ENCODE results near the gene SREBF1.

Gene SREBF1

DNA sequence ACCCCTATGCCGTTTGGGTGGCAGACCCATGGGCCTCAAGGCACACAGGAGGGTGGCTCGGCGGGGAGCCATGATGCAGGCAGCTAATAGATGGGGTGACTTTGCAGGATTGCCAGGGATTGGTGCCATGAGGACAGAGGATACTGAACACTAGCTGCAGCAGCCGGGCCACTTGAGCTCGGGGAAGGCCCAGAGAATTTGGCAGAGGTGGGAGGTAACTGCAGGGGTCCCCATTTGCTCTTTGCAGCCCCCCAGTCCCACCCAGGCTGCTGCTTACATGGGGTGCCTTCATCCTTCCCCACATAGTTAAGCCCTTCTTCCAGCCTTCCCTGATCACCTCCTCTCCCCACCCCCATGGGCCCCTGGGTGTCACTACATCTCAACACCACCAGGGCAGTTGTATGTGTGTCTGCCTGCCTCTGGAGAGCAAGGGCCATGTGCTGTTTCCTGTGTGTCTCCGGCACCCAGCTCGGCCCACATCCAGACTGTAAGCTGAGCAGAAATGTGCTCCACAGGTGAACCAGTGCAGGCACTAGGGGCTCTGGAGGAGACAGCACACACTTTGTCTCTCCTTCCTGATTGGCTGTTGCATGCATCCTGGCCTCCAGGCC, 52.0 kb downstream of the SREBF1 start:
- H3K27ac Mint-ChIP-seq = no peak overlapping the region
- H3K36me3 Mint-ChIP-seq (ENCODE audit: low read depth) = peaks cover 3% of the 10 kb centered on the region
- H3K9me3 Mint-ChIP-seq = no peaks in the 10 kb centered on the region
- peaks cover 33% of the 10 kb centered on the region for H3K27me3 Mint-ChIP-seq (ENCODE audit: low read depth)
- H3K4me3 Mint-ChIP-seq = peak overlapping the region; percentile 52
- H3K4me1 Mint-ChIP-seq (ENCODE audit: low read depth) = peaks cover 9% of the 10 kb centered on the region

DNA sequence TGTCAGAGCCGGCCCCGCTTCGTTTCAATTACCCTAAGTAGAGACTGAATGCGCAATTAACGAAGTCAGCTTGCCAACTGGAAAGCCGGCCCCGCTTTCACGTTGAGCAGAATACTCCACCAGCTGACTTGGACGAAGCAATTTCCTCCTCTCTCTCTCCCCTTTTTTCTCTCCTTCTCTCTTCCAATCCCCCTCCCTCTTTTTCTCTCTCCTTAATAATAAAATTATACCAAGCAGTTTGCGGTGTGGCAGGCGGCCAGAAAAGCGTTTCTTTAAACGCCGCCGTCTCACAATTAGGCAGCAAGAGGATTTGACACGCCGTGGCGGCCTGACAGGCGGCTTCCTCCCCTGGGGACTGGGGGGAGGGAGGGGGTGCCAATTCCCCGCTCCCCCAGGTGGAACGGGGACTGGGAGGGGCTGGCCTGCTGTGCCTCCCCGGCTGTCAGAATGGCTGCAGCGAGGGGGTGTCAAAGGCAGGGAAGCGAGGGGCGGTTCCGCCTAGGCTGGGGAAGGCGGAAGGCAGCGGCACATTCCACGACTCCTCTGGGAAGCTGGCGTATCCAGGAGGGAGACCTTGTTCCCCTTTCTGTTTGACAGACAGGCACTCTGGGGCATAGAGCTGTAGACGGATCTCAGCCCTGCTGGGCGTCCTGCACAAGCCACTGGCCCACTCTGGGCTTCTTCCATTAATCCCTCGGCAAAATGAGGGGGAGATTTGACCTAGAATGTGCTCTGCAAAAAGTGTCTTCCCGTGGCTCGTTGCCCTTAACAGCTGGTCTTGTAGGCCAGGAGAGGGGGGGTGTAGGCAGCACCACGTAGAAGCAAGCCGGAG, 52.7 kb downstream of the SREBF1 start:
- Mint-ChIP-seq H3K27me3 (ENCODE audit: low read depth) (peaks cover 33% of the 10 kb centered on the region), H3K4me1 (ENCODE audit: low read depth) (peaks cover 9% of the 10 kb centered on the region), H3K4me3 (peak overlapping the region; percentile 85), H3K27ac (no peak overlapping the region), H3K36me3 (ENCODE audit: low read depth) (peaks cover 3% of the 10 kb centered on the region), H3K9me3 (no peaks in the 10 kb centered on the region)

DNA sequence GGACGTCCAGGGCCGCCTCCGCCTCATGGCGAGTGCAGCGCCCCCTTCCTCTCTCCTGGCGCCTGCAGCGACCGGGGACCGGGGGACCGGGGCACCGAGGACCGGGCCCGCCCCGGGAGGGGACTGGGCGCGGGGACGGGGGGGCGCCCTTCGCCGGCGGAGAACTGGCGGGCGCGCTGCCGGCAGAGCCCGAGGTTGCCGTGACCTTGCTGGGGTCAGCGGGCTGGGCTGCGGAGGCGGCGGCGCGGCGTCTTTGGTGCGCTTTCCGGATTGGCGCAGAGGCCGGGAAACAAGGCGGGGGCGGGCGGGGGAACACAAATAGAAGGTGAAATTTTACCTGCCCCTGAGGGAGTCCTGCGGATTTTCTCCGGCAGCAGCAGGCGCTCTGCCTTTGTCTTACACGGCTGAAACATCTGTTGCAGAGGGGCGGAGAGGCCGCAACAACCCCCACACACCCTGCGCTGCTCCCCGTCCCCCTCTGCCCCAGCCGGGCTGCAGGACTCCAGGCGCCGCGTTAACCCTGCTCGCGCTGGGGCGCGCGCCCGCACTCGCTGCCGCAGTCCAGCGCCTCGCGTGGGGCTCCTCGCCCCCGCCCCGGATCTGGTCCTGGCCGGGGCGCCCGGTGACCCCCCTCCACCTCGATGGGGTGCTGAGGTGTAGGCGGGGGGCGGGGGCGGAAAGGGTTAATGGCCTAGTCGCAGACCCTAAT, 53.5 kb downstream of the SREBF1 start:
- H3K36me3 Mint-ChIP-seq (ENCODE audit: low read depth) = peaks cover 3% of the 10 kb centered on the region
- no peaks in the 10 kb centered on the region for H3K9me3 Mint-ChIP-seq
- H3K4me3 Mint-ChIP-seq = peak overlapping the region; percentile 71
- H3K27me3 Mint-ChIP-seq (ENCODE audit: low read depth) = peaks cover 33% of the 10 kb centered on the region
- no peak overlapping the region for H3K27ac Mint-ChIP-seq
- H3K4me1 Mint-ChIP-seq (ENCODE audit: low read depth) = peaks cover 9% of the 10 kb centered on the region

DNA sequence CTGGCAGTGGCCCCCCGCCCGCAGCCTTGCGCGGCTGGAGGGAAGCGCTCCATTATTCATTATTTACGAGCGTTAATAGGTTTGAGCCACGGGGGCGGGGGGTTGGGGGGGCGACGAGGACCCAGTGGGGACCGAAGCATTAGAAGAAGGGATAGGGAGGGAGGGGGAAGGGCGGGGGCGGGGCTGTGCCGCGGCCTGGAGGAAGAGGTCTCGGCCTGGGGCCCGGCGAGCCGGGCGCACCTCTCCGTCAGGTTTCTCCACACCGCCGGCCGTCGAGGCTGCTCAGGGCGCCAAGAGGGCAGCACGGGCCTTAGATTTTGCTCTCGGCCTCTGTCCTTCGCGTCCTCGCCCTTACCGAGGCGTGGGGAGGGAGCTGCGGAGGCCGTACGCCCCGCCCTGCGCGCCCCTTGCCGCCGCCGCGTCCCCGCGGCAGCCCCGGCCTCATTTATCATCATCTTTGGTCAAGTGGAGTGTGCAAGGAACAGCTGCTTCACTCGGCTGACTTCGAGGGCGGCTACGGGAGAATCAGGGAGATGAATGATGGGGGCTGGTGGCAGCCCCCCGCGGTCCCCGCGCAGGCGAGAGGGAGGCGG, 54.2 kb downstream of the SREBF1 start:
- Mint-ChIP-seq H3K4me3 (peak overlapping the region; percentile 71), H3K36me3 (ENCODE audit: low read depth) (peaks cover 3% of the 10 kb centered on the region), H3K4me1 (ENCODE audit: low read depth) (peaks cover 9% of the 10 kb centered on the region), H3K27me3 (ENCODE audit: low read depth) (peaks cover 33% of the 10 kb centered on the region), H3K27ac (no peak overlapping the region), H3K9me3 (no peaks in the 10 kb centered on the region)

- Mint-ChIP-seq H3K27me3 (ENCODE audit: low read depth) (peaks cover 33% of the 10 kb centered on the region), H3K4me1 (ENCODE audit: low read depth) (peaks cover 9% of the 10 kb centered on the region), H3K27ac (no peak overlapping the region), H3K4me3 (peak overlapping the region; percentile 31), H3K9me3 (no peaks in the 10 kb centered on the region), H3K36me3 (ENCODE audit: low read depth) (peaks cover 3% of the 10 kb centered on the region)
Observed at GRCh38 chr17:17781591-17782496, 54.9 kb downstream of the SREBF1 start.

- Mint-ChIP-seq H3K27ac (no peak overlapping the region), H3K4me3 (peak overlapping the region; percentile 12), H3K9me3 (no peaks in the 10 kb centered on the region), H3K36me3 (ENCODE audit: low read depth) (peaks cover 3% of the 10 kb centered on the region), H3K27me3 (ENCODE audit: low read depth) (peaks cover 33% of the 10 kb centered on the region), H3K4me1 (ENCODE audit: low read depth) (peaks cover 9% of the 10 kb centered on the region)
Observed at GRCh38 chr17:17780922-17781590, 55.7 kb downstream of the SREBF1 start.

DNA sequence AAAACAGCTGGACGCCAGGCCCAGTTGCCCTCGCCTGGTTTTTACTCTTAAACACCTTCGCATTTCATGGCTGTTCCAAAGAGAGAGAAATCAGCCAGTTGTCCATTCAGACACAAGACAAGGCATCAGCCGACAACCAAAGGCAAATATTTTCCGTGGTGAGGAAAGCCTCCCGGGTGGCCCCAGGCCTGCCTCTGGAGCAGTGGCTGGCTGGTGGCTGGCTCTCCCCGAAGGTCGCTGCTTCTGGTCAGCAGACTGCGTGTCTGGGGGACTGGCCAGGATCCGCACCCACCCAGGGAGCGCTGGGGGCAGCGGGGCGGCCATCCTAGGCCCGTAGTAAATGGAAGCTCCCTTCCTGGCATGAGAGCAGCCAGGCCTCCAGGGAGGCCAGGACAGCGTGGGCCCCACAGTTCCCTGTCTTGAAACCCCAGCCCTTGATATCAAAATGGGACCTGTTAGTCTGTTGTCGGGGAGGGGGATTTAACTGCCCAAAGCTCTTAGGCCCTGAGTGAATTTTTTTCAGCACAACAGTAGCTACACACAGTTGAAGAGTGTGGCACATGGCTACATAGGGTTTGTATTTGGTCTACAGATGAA, 57.7 kb downstream of the SREBF1 start:
- Mint-ChIP-seq H3K4me3 (no peak overlapping the region), H3K36me3 (ENCODE audit: low read depth) (peaks cover 1% of the 10 kb centered on the region), H3K9me3 (no peaks in the 10 kb centered on the region), H3K27me3 (ENCODE audit: low read depth) (peaks cover 19% of the 10 kb centered on the region), H3K27ac (no peak overlapping the region), H3K4me1 (ENCODE audit: low read depth) (peaks cover 2% of the 10 kb centered on the region)

GRCh38 chr17:17778308-17779014, 58.3 kb downstream of the SREBF1 start:
- no peak overlapping the region for H3K4me3 Mint-ChIP-seq

DNA sequence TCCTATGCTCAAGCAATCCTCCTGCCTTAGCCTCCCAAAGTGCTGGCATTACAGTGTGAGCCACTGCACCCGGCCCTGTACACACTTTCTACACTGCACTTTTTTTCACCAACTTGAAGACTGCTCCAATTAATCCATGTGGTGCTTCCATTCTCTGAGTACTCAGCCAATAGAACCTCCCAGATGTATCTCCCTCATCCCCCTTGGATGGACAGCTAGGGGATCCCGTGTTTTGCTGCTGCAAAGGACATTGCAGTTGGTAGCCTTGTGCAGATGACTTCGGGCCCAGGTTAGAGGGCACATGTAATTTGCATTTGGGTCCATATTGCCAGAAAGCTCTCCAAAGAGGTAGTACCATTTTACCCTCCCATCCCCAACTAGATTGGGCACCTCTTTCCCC, 59.9 kb downstream of the SREBF1 start:
- Mint-ChIP-seq H3K4me1 (ENCODE audit: low read depth) (peaks cover 5% of the 10 kb centered on the region), H3K27me3 (ENCODE audit: low read depth) (peaks cover 15% of the 10 kb centered on the region)

More at GRCh38 chr17:17778308-17779014, 58.3 kb downstream of the SREBF1 start:
- Mint-ChIP-seq H3K27me3 (ENCODE audit: low read depth) (peaks cover 15% of the 10 kb centered on the region), H3K4me1 (ENCODE audit: low read depth) (peaks cover 2% of the 10 kb centered on the region), H3K36me3 (ENCODE audit: low read depth) (no peaks in the 10 kb centered on the region), H3K27ac (no peak overlapping the region), H3K9me3 (no peaks in the 10 kb centered on the region)

DNA sequence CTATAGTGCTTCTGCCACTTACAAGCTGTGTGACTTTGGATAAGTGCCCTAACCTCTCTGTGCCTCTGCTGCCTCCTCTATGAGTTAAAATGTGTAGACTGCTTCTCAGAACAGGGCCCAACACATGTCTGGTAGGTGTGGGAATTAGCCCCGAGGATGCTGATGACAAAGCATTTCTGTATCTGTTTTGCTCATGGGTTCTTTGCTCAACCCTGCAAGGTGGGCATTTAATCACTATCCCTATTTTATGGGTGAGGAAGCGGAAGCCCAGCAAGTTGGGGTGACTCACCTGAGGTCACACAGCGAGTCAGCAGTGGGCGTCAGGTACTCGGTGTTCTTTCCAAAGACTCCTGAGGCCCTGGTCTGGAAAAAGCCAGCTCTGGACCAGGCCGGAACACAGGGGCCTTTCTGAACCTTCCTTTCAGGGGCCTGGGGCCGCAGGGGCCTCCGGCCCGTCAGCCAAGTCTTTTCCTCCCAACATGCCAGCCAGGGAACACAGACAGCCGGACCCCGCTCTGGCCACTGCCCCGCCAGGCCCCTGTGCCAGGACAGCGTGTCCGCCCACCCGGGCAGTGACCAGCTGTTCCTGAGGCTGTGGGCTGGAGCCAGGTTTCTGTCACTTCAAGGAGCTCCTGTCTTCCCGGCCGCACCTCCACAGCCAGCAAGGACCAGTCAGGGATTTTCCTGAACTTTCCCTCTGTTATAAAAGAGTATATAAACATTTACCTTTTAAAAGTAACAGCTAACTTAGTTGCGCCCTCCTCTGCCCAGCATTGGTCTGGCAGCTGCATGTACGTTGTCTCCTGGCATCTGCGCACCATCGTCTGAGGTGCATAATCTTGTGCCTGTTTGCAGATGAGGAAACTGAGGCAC, 62.5 kb downstream of the SREBF1 start:
- H3K36me3 Mint-ChIP-seq (ENCODE audit: low read depth) = no peaks in the 10 kb centered on the region
- H3K4me3 Mint-ChIP-seq = no peak overlapping the region
- peaks cover 5% of the 10 kb centered on the region for H3K4me1 Mint-ChIP-seq (ENCODE audit: low read depth)
- no peak overlapping the region for H3K27ac Mint-ChIP-seq
- no peaks in the 10 kb centered on the region for H3K27me3 Mint-ChIP-seq (ENCODE audit: low read depth)
- no peaks in the 10 kb centered on the region for H3K9me3 Mint-ChIP-seq

More for the DNA sequence above, 59.9 kb downstream of the SREBF1 start:
- H3K36me3 Mint-ChIP-seq (ENCODE audit: low read depth) = no peaks in the 10 kb centered on the region
- no peak overlapping the region for H3K27ac Mint-ChIP-seq
- no peaks in the 10 kb centered on the region for H3K9me3 Mint-ChIP-seq
- no peak overlapping the region for H3K4me3 Mint-ChIP-seq

GRCh38 chr17:17772231-17772630, 64.6 kb downstream of the SREBF1 start:
- H3K9me3 Mint-ChIP-seq = no peaks in the 10 kb centered on the region
- H3K36me3 Mint-ChIP-seq (ENCODE audit: low read depth) = no peaks in the 10 kb centered on the region
- no peak overlapping the region for H3K27ac Mint-ChIP-seq
- no peaks in the 10 kb centered on the region for H3K27me3 Mint-ChIP-seq (ENCODE audit: low read depth)
- no peak overlapping the region for H3K4me3 Mint-ChIP-seq
- H3K4me1 Mint-ChIP-seq (ENCODE audit: low read depth) = peaks cover 5% of the 10 kb centered on the region
